NCI-H524 treated with DMSO at 0.1 percent for 48 hours (cell line): ENCODE measurements around the gene MSLN.
A peak's percentile ranks its signal among the peaks of the same experiment; 100 is the strongest.

Experiments
- DNase-seq: peaks from one replicate; lab custom pipeline; 2025; lab: John Stamatoyannopoulos, UW

The MSLN gene

GRCh38 chr16:807347-808084, 47.0 kb downstream of the MSLN start:
- peak; percentile 42 for DNase-seq

GRCh38 chr16:808085-808386, 47.5 kb downstream of the MSLN start:
- DNase-seq: no peak

DNA sequence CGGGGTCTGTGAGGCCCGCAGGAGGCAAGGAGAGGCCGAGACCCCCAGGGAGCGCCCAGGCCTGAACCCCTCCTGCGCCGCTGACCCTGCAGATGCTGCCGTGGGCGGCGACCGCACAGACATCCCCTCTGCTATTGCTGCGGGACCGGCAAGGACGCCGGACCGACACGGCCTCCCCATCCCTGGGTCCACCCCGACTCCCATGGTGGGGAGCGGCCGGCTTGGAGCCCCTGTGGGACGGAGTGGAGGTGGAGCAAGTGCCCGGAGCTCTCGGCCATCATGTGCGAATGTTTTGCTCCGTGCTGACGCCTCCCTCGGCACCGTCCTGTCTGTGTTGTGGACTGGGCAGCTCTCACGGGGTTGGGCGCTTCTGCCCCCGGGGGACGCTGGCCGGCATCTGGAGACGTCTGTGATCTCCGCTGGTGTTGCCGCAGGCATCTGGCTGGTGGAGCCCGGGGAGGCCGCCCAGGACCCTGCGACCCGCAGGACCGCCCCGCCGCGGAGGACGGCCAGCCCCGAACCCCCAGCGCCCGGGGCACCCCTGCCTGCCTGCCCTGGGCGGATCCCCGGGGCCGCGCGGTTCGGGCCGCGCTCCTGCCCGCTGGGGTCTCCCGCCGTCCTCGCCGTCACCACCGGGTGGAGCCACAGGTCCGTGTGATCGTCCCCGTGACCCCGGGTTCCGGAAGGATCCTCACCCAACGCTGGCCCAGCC, 52.8 kb downstream of the MSLN start:
- no peak for DNase-seq

DNA sequence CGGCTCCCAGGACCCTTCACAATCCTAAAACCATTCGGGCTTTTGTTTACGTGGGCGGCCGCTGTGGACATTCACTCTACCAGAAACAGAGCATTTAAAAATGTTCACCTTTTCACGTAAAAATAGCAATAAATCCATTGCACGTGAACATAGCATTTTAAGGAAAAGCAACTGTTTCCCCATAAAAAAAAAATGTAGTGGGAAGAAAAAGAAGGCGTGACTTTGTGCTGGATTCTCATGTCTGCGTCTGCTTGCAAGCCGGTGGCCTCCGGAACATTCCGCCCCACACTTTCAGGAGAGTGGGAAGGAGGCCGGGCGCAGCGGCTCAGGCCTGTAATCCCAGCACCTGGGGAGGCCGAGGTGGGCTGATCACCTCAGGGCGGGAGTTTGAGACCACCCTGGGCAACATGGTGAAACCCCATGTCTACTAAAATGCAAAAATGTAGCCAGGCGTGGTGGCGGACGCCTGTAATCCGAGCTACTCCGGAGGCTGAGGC, 53.4 kb downstream of the MSLN start:
- DNase-seq: no peak

- no peak for DNase-seq
These were observed 54.4 kb downstream of the MSLN start for GRCh38 chr16:814974-815373.

- no peak for DNase-seq
These were observed 55.3 kb downstream of the MSLN start for GRCh38 chr16:815861-816260.

GRCh38 chr16:817001-817906, 56.7 kb downstream of the MSLN start:
- DNase-seq: no peak

DNA sequence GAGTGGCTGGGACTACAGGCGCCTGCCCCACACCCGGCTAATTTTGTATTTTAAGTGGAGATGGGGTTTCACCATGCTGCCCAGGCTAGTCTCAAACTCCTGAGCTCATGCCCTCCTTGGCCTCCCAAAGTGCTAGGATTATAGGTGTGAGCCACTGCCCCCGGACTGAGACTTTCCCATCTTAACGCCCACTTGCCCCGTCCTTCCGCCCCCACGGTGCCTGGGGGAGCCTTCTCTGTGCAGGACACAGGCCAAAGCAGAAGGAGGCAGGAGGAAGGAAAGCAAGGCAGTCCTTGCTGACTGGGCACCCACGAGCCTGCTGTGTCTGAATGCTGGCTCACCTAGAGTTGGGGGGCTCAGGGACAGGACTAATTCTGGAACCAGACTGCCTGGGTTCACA, 57.6 kb downstream of the MSLN start:
- DNase-seq: no peak
